Gastrocnemius medialis (tissue), 4 donors: ENCODE measurements around the gene SCN5A. TPM values are rescaled to one million over a fixed set of nuclear protein-coding genes. Genes with fewer than 3 reads are reported as not detected.

ENCODE experiments used
- ATAC-seq, 2 donors: fragments of 150-250 bp; one replicate each; pipeline ENCODE4 v1.9.1; 2016
- DNase-seq, 2 donors: peaks; one replicate each; pipeline ENCODE4 v3.0.0-alpha.2; 2019
- H3K27ac ChIP-seq, 4 donors: fragments of 200-600 bp; sonication (generic); 1 replicate in 1 of 4; 2 replicates in 3 of 4; pipeline ENCODE4 v1.5.1; 2016 to 2018; ENCODE audit warnings: mild to moderate bottlenecking in 2 of 4, moderate library complexity in 1 of 4
- H3K27me3 ChIP-seq, 3 donors: fragments of 200-600 bp; sonication (generic) in 2 of 3; 1 replicate in 1 of 3; 2 replicates in 2 of 3; pipeline versions ENCODE4 v1.5.1 to v1.6.0; 2016 to 2019; ENCODE audit warnings: mild to moderate bottlenecking in 1 of 3, moderate library complexity in 1 of 3
- H3K36me3 ChIP-seq, 2 donors: fragments of 200-600 bp; sonication (generic) in 1 of 2; one replicate each; pipeline ENCODE4 v1.5.1; 2017 to 2018
- H3K4me1 ChIP-seq, 2 donors: fragments of 200-600 bp; sonication (generic) in 1 of 2; one replicate each; pipeline ENCODE4 v1.5.1; 2016 to 2017; ENCODE audit warnings: mild to moderate bottlenecking in 2 of 2
- H3K4me3 ChIP-seq, 4 donors: fragments of 200-600 bp; sonication (generic) in 3 of 4; 1 replicate in 1 of 4; 2 replicates in 3 of 4; pipeline ENCODE4 v1.5.1; 2016 to 2019; ENCODE audit warnings: mild to moderate bottlenecking in 2 of 4
- H3K9me3 ChIP-seq, 3 donors: fragments of 200-600 bp; sonication (generic) in 2 of 3; 1 replicate in 1 of 3; 2 replicates in 2 of 3; pipeline ENCODE4 v1.5.1; 2016 to 2019
- CTCF ChIP-seq, 5 experiments: fragments of 450-650 bp in 3 of 5; fragments of 200-600 bp in 2 of 5; sonication (generic) in 2 of 5; IDR thresholded peaks in 4 of 5; conservative IDR thresholded peaks in 1 of 5; 1 replicate in 4 of 5; 2 replicates in 1 of 5; pipeline ENCODE4 v1.5.1; 2016 to 2019; ENCODE audit warnings: antibody characterized with exemption in 5 of 5, mild to moderate bottlenecking in 3 of 5, moderate library complexity in 3 of 5
- POLR2A ChIP-seq, 2 donors: fragments of 450-650 bp; IDR thresholded peaks; one replicate each; pipeline ENCODE4 v1.6.1; 2017; ENCODE audit warnings: antibody characterized with exemption in 2 of 2, mild to moderate bottlenecking in 2 of 2, moderate library complexity in 2 of 2
- in situ Hi-C, 4 donors: fragments of 200-750 bp; cut with MboI; loops; one replicate each; pipeline versions ENCODE4 v1.15.0 to v1.8.0; 2017; ENCODE audit warnings: low sequenced_read_pairs in 4 of 4
- intact Hi-C: fragments of 100-400 bp; cut with DNase I; formaldehyde crosslinking; loops from one replicate; pipeline ENCODE4 v1.15.1; 2023; ENCODE audit warnings: low total_unique reads
- total RNA-seq, 4 donors: library from RNA; depleted of rRNA; stranded (reverse); fragments of >200 nt; gene quantifications; one replicate each; pipeline versions ENCODE4 v1.1.0 to v1.2.3, GENCODE V29; 2016

SCN5A gene
- 1 to 10 TPM in 2 of 4 donors, under 1 TPM in 1, not detected in 1; 0.05 to 4.3 (median 2.8) TPM for total RNA-seq

- peaks cover 6 to 10% of the 10 kb centered on the region in 2 donors for H3K4me1 ChIP-seq
- intact Hi-C loops (no loop called here), in situ Hi-C loops (loop anchor here (5.0 to 10.0 kb wide), 2 partner anchors 125 to 127 kb away; no protein-coding TSS in a partner anchor)
- H3K36me3 ChIP-seq, result no peaks in the 10 kb centered on the region
- H3K9me3 ChIP-seq, result no peaks in the 10 kb centered on the region
- peaks cover 19 to 25% (median 19%) of the 10 kb centered on the region in 3 donors for H3K27me3 ChIP-seq
- H3K27ac ChIP-seq, result no peak within 1 kb of the TSS
- no peak for TF ChIP-seq CTCF (IDR thresholded peaks at IDR 0.05 in 4 of 5, conservative IDR thresholded peaks at IDR 0.05 in 1 of 5)
- TF ChIP-seq POLR2A (IDR thresholded peaks at IDR 0.05), result no peak
- ATAC-seq (peak; percentile 32 to 40), DNase-seq (no peak)
- H3K4me3 ChIP-seq, result peak within 1 kb of the TSS; percentile 47 to 59 (median 52)
Observed at GRCh38 chr3:38649500-38650247, at the start of gene SCN5A. TSS of gene SCN5A (minus strand) at chr3:38649687. CDS start at chr3:38633307, 16,380 bp downstream.

GRCh38 chr3:38698760-38699159 is 49.3 kb upstream of the SCN5A start:
- intact Hi-C loops, result no loop called here
- DNase-seq, result no peak
- no peak for ATAC-seq
- no peaks in the 10 kb centered on the region for H3K27me3 ChIP-seq
- H3K27ac ChIP-seq, result no peak overlapping the region
- H3K9me3 ChIP-seq, result no peaks in the 10 kb centered on the region
- H3K4me3 ChIP-seq, result no peak overlapping the region
- TF ChIP-seq POLR2A (IDR thresholded peaks at IDR 0.05) (no peak), CTCF (IDR thresholded peaks at IDR 0.05 in 4 of 5, conservative IDR thresholded peaks at IDR 0.05 in 1 of 5) (no peak)
- H3K36me3 ChIP-seq, result no peaks in the 10 kb centered on the region
- no peaks in the 10 kb centered on the region for H3K4me1 ChIP-seq
- in situ Hi-C loops, result no loop called here

- Histone ChIP-seq H3K36me3 (no peaks in the 10 kb centered on the region), H3K27me3 (no peaks in the 10 kb centered on the region), H3K27ac (no peak overlapping the region), H3K9me3 (no peaks in the 10 kb centered on the region), H3K4me1 (no peaks in the 10 kb centered on the region), H3K4me3 (no peak overlapping the region)
- intact Hi-C loops, result no loop called here
- no peak for DNase-seq
- ATAC-seq, result no peak
- no peak for TF ChIP-seq POLR2A (IDR thresholded peaks at IDR 0.05)
- no peak for TF ChIP-seq CTCF (IDR thresholded peaks at IDR 0.05 in 4 of 5, conservative IDR thresholded peaks at IDR 0.05 in 1 of 5)
- in situ Hi-C loops, result no loop called here
Observed at GRCh38 chr3:38698061-38698460, 48.6 kb upstream of the SCN5A start.

GRCh38 chr3:38696034-38696433 is 46.5 kb upstream of the SCN5A start:
- H3K4me1 ChIP-seq, result no peaks in the 10 kb centered on the region
- H3K27ac ChIP-seq, result no peak overlapping the region
- DNase-seq (no peak), ATAC-seq (no peak)
- H3K36me3 ChIP-seq, result no peaks in the 10 kb centered on the region
- in situ Hi-C loops, result no loop called here
- no peaks in the 10 kb centered on the region for H3K27me3 ChIP-seq
- TF ChIP-seq CTCF (IDR thresholded peaks at IDR 0.05 in 4 of 5, conservative IDR thresholded peaks at IDR 0.05 in 1 of 5) (no peak), POLR2A (IDR thresholded peaks at IDR 0.05) (no peak)
- H3K9me3 ChIP-seq, result no peaks in the 10 kb centered on the region
- H3K4me3 ChIP-seq, result no peak overlapping the region
- intact Hi-C loops, result no loop called here
